AG04449 (cell line): ENCODE data around the gene RASL11B.

Experiments used
- CTCF ChIA-PET: fragments of 350-600 bp; formaldehyde crosslinking; extraction: SDS; loops from one replicate; lab custom pipeline; 2021; ENCODE audit warnings: antibody characterized with exemption; lab: Yijun Ruan, JAX
- POLR2A ChIA-PET: fragments of 400-600, 350-600 bp; formaldehyde crosslinking; extraction: SDS; loops from one replicate; lab custom pipeline; 2020; ENCODE audit warnings: antibody characterized with exemption, inconsistent platforms; lab: Yijun Ruan, JAX
- DNase-seq: peaks from one replicate; pipeline ENCODE4 v3.0.0-alpha.2; 2010; ENCODE audit warnings: low read depth, low spot score
- H3K4me3 ChIP-seq: 2 replicates; pipeline ENCODE4 v1.5.1; 2011; ENCODE audit warnings: low read depth, mild to moderate bottlenecking, control low read depth, low read length
- TF ChIP-seq, protein P1 (sequence below): IDR thresholded peaks from one replicate; pipeline ENCODE4 v1.5.1; 2011; ENCODE audit warnings: mild to moderate bottlenecking, moderate library complexity, low read length, control low read depth, inconsistent platforms; ENCODE audit not compliant: insufficient read depth; ENCODE audit errors: missing control alignments

RASL11B gene, protein sequence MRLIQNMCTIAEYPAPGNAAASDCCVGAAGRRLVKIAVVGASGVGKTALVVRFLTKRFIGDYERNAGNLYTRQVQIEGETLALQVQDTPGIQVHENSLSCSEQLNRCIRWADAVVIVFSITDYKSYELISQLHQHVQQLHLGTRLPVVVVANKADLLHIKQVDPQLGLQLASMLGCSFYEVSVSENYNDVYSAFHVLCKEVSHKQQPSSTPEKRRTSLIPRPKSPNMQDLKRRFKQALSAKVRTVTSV

DNA sequence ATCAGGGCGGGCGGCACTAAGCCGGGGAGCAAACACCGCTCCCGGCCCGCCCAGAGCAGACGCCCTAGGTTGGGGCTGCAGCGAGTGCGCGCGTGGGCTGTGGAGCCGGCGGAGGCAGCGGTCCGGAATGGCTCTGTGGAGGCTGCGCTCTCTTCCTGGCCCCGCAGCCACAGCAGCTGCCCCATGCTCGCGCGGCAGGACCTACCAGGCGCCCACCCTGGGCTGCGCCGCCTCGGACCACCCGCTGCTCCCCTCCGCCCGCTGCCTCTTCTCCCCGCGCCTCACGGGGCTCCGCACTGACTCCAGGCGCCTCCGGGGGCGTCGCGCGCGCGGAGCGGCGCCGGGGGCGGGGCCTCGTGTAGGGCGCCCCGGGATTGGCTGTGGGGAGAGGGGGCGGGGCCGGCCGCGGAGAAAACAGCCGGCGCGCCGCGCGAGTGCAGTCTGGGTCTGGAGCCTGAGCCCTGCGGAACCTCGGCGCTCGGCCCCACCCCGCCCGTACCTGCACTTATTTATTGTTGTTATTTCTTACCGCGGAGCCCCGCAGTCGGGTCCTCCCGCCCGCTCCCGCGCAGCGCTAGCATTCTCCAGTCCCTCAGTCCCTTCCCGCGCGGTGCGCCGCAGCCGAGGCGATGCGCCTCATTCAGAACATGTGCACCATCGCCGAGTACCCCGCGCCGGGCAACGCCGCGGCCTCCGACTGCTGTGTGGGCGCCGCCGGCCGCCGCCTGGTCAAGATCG is at the start of gene RASL11B:
Gene RASL11B (plus strand): TSS at position 439 of the 738 bp plus-strand sequence. CDS start 191 bp downstream, at position 630.
- TF ChIP-seq, protein P1, sequence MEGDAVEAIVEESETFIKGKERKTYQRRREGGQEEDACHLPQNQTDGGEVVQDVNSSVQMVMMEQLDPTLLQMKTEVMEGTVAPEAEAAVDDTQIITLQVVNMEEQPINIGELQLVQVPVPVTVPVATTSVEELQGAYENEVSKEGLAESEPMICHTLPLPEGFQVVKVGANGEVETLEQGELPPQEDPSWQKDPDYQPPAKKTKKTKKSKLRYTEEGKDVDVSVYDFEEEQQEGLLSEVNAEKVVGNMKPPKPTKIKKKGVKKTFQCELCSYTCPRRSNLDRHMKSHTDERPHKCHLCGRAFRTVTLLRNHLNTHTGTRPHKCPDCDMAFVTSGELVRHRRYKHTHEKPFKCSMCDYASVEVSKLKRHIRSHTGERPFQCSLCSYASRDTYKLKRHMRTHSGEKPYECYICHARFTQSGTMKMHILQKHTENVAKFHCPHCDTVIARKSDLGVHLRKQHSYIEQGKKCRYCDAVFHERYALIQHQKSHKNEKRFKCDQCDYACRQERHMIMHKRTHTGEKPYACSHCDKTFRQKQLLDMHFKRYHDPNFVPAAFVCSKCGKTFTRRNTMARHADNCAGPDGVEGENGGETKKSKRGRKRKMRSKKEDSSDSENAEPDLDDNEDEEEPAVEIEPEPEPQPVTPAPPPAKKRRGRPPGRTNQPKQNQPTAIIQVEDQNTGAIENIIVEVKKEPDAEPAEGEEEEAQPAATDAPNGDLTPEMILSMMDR = no peak
- ChIA-PET POLR2A (no interaction called here), CTCF (interaction anchor here (1.1 to 1.2 kb wide), 2 partner anchors 23 to 47 kb away, joined by 3 read pairs; no protein-coding TSS in a partner anchor)
- H3K4me3 ChIP-seq = peak within 1 kb of the TSS; percentile 73
- no peak for DNase-seq

DNA sequence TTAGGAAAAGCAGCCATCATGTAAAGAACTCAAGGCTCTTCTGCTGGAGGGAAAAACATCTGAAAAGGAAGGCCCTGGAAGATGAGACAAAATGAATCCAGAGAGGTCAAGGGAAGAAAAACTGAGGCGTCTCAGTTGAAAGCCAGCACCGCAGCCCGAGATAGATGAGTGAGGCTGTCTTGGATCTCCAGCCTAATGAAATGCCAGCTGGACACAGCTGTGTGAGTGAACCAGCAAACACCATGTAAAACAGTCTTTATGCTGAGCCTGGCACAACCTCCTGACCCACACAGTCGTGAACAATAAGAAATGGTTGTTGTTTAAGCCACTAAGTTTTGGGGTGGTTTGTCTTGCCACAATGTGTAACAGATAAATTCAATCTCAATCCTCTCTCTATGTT is 48.6 kb upstream of the RASL11B start:
- TF ChIP-seq, protein P1 = no peak
- no peak for DNase-seq
- ChIA-PET CTCF (no interaction called here), POLR2A (no interaction called here)
- H3K4me3 ChIP-seq = no peak overlapping the region

DNA sequence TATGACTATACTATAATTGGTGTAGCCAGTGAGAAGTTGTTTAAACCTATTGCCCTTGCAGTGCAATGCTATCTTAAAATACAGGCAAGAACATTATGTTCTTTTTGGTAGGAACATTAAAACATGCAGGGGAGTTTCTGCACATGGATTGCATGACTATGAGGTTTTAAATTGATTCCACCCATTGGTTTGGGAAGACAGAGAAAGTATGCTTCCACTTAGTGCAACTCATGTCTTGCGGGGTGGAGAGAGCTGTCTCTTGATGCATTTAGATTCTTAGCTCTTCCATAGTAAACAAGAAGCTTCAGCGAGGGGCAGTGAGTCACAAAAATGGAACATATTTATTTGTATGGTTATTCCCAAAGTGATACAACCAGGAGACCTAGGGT is 39.5 kb upstream of the RASL11B start:
- no peak overlapping the region for H3K4me3 ChIP-seq
- DNase-seq = no peak
- ChIA-PET POLR2A (no interaction called here), CTCF (no interaction called here)
- TF ChIP-seq, protein P1 = no peak

DNA sequence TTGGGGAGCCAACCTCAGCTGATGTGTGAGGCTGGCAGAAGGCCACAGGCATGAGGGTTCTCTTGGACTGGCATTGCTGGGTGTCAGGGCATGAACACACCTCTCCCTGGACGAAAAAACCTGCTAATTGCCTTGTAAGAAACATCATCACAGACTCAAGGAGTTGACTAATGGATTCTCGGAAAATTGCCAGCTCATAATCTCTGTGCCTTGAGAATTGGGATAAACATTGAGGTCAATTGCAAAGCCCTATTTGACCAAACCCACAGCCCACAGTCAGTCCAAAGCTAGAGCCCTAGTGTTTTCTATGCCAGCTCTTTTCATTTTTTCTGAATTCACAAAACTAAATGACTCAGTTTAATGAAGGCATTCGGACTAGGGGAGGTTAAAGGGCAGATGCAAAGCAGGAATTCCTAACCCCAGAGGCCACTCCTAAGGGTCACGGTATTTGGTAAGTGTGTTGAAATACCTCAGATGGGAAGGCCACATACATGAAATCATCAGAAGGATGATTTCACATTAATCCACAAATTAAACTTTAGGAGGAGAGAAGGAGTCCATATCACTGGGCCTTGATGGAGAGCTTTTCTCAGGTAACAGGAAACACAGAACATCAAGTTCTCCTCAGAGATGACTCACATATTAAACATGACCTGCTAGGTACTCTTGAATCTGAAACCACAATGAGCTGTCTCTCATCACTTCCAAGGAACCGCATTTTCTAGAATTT is 39.0 kb upstream of the RASL11B start:
- no peak for DNase-seq
- ChIA-PET POLR2A (no interaction called here), CTCF (no interaction called here)
- TF ChIP-seq, protein P1 = no peak
- H3K4me3 ChIP-seq = no peak overlapping the region

DNA sequence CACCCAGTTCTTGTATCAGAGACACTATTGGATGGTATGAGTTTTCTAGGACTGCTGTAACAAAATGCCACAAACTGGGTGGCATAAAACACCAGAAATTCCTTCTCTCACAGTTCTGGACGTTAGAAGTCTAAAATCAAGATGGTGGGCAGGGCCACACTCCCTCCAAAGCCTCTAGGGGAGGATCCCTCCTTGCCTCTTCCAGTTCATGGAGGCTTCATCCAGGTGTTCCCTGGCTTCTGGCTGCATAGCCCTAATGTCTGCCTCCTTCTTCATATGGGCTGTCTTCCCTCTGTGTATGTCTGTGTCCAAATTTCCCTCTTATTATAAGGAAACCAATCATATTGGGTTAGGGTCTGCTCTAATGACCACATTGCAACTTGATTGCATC is 38.4 kb upstream of the RASL11B start:
- no peak for DNase-seq
- no peak overlapping the region for H3K4me3 ChIP-seq
- POLR2A ChIA-PET = no interaction called here
- CTCF ChIA-PET = no interaction called here
- TF ChIP-seq, protein P1 = no peak

DNA sequence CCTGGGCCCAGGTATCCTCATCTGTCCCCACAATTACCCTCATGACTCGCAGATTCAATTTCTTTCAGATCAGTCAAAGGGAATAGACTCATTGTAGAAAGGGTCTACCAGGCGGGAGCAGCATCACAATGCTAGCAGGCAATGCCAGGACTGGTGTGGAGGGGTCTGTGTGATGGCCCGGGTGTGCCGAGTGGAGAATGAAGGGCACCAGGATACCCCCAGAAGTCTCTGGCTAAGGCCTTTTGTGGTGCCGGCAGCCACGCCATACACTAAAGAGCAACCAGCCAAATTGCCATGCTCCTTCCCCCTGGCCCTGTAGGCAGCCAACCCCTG is 37.9 kb upstream of the RASL11B start:
- CTCF ChIA-PET = no interaction called here
- H3K4me3 ChIP-seq = no peak overlapping the region
- no peak for DNase-seq
- POLR2A ChIA-PET = no interaction called here
- TF ChIP-seq, protein P1 = no peak
